Thyroid gland (tissue), 4 donors: ENCODE measurements around the gene XRCC5. TPM values are rescaled to one million over a fixed set of nuclear protein-coding genes. Genes with fewer than 3 reads are reported as not detected.
"Not testable (repeated sequence)": the region's sequence is repeated elsewhere in the genome, so short reads cannot be mapped to it uniquely, and the experiment has no call there.

Experiments used
- DNase-seq, 2 donors: peaks; one replicate each; pipeline ENCODE4 v3.0.0-alpha.2; 2019
- H3K27ac ChIP-seq, 3 donors: fragments of 200-600 bp; sonication (generic); 1 replicate in 2 of 3; 2 replicates in 1 of 3; pipeline ENCODE4 v1.5.1; 2016 to 2019; ENCODE audit warnings: mild to moderate bottlenecking in 1 of 3, moderate library complexity in 1 of 3
- H3K27me3 ChIP-seq: fragments of 200-600 bp; sonication (generic); one replicate; pipeline ENCODE4 v1.5.1; 2019
- H3K36me3 ChIP-seq, 2 donors: fragments of 200-600 bp; sonication (generic); one replicate each; pipeline ENCODE4 v1.5.1; 2016 to 2019
- H3K4me1 ChIP-seq, 2 donors: fragments of 200-600 bp; sonication (generic); one replicate each; pipeline ENCODE4 v1.5.1; 2017 to 2019
- H3K4me3 ChIP-seq, 3 donors: fragments of 200-600 bp; sonication (generic); replicated peaks in 1 of 3; 1 replicate in 2 of 3; 2 replicates in 1 of 3; pipeline ENCODE4 v1.5.1; 2016; ENCODE audit warnings: mild to moderate bottlenecking in 1 of 3
- H3K9me3 ChIP-seq: fragments of 200-600 bp; sonication (generic); one replicate; pipeline ENCODE4 v1.5.1; 2017
- CTCF ChIP-seq, 6 experiments: fragments of 200-600 bp in 3 of 6; fragments of 450-650 bp in 3 of 6; sonication (generic) in 3 of 6; IDR thresholded peaks; one replicate each; pipeline ENCODE4 v1.5.1; 2016 to 2019; ENCODE audit warnings: antibody characterized with exemption in 6 of 6, mild to moderate bottlenecking in 2 of 6, inconsistent platforms in 1 of 6, moderate library complexity in 1 of 6
- POLR2A ChIP-seq, 2 donors: fragments of 450-650 bp; IDR thresholded peaks; one replicate each; pipeline ENCODE4 v1.6.1; 2017; ENCODE audit warnings: antibody characterized with exemption in 2 of 2, mild to moderate bottlenecking in 2 of 2, moderate library complexity in 1 of 2
- WGBS, 2 donors: methylation state at CpG; one replicate each; pipeline ENCODE4 v1.1.5; 2017; 5-methylcytosine and 5-hydroxymethylcytosine counted together
- intact Hi-C: fragments of 100-400 bp; cut with DNase I; formaldehyde crosslinking; loops from one replicate; pipeline ENCODE4 v1.15.1; 2023
- total RNA-seq, 4 donors: library from RNA; depleted of rRNA; stranded (reverse); fragments of >200 nt; gene quantifications; one replicate each; pipeline ENCODE4 v1.2.3, GENCODE V29; 2016

Gene XRCC5
- total RNA-seq, 4 donors from 2014 or later = 185 to 240 (median 216) TPM

- H3K36me3 ChIP-seq = peaks cover 39 to 46% of the 10 kb centered on the region in 2 donors
- H3K27ac ChIP-seq = no peak overlapping the region
- intact Hi-C loops = no loop called here
- H3K4me3 ChIP-seq = no peak overlapping the region
- no peaks in the 10 kb centered on the region for H3K27me3 ChIP-seq
- H3K9me3 ChIP-seq = no peaks in the 10 kb centered on the region
- 95 to 97% methylated on average over 2 of the region's 2 CpGs for WGBS, 2 donors
- peaks cover 0 to 11% of the 10 kb centered on the region in 2 donors for H3K4me1 ChIP-seq
- DNase-seq = no peak
- no peak for TF ChIP-seq CTCF (IDR thresholded peaks at IDR 0.05)
- TF ChIP-seq POLR2A (IDR thresholded peaks at IDR 0.05) = no peak
These were observed 97.0 kb downstream of the XRCC5 start for GRCh38 chr2:216206041-216206703.

GRCh38 chr2:216206821-216207220, 97.7 kb downstream of the XRCC5 start:
- no peaks in the 10 kb centered on the region for H3K9me3 ChIP-seq
- intact Hi-C loops = no loop called here
- whole genome bisulfite sequencing, 2 donors = 99% methylated on average over 5 of the region's 5 CpGs

GRCh38 chr2:216208661-216209060, 99.5 kb downstream of the XRCC5 start:
- H3K27ac ChIP-seq, H3K27me3 ChIP-seq, H3K4me3 ChIP-seq, H3K9me3 ChIP-seq, DNase-seq, intact Hi-C loops: not testable (repeated sequence)
- 97% methylated on average over 8 of the region's 8 CpGs for WGBS, 2 donors
- peaks cover 0 to 16% of the 10 kb centered on the region in 2 donors for H3K4me1 ChIP-seq
- H3K36me3 ChIP-seq = peaks cover 32 to 40% of the 10 kb centered on the region in 2 donors

More at GRCh38 chr2:216206821-216207220, 97.7 kb downstream of the XRCC5 start:
- Histone ChIP-seq H3K36me3 (peaks cover 34 to 41% of the 10 kb centered on the region in 2 donors), H3K27ac (no peak overlapping the region), H3K4me1 (peaks cover 0 to 16% of the 10 kb centered on the region in 2 donors), H3K4me3 (no peak overlapping the region), H3K27me3 (no peaks in the 10 kb centered on the region)
- TF ChIP-seq CTCF (IDR thresholded peaks at IDR 0.05) (no peak), POLR2A (IDR thresholded peaks at IDR 0.05) (no peak)
- DNase-seq = no peak

GRCh38 chr2:216210701-216211540, 101.8 kb downstream of the XRCC5 start:
- no peak overlapping the region for H3K27ac ChIP-seq
- 47 to 59% methylated on average over 3 of the region's 3 CpGs for WGBS, 2 donors
- no peak overlapping the region for H3K4me3 ChIP-seq
- TF ChIP-seq POLR2A (IDR thresholded peaks at IDR 0.05) (no peak), CTCF (IDR thresholded peaks at IDR 0.05) (no peak)
- H3K9me3 ChIP-seq = no peaks in the 10 kb centered on the region
- H3K27me3 ChIP-seq = no peaks in the 10 kb centered on the region
- H3K4me1 ChIP-seq = peaks cover 7 to 28% of the 10 kb centered on the region in 2 donors
- peaks cover 11 to 18% of the 10 kb centered on the region in 2 donors for H3K36me3 ChIP-seq
- intact Hi-C loops = no loop called here
- no peak for DNase-seq

GRCh38 chr2:216211614-216212145, 102.5 kb downstream of the XRCC5 start:
- DNase-seq = no peak
- intact Hi-C loops = no loop called here
- H3K9me3 ChIP-seq = no peaks in the 10 kb centered on the region
- no peak for TF ChIP-seq POLR2A (IDR thresholded peaks at IDR 0.05)
- no peak for TF ChIP-seq CTCF (IDR thresholded peaks at IDR 0.05)
- 87 to 88% methylated on average over 2 of the region's 2 CpGs for WGBS, 2 donors
- H3K4me3 ChIP-seq = no peak overlapping the region
- no peak overlapping the region for H3K27ac ChIP-seq
- H3K36me3 ChIP-seq = peaks cover 3 to 10% of the 10 kb centered on the region in 2 donors
- no peaks in the 10 kb centered on the region for H3K27me3 ChIP-seq
- H3K4me1 ChIP-seq = peaks cover 15 to 36% of the 10 kb centered on the region in 2 donors
